Endometrium (tissue), 2 donors: ENCODE results near the gene BICC1.
A peak's percentile ranks its signal among the peaks of the same experiment; 100 is the strongest.

Experiments used
- FAIRE-seq: peaks from 2 replicates; lab custom pipeline; 2012; peaks lifted over from hg19 to GRCh38; lab: Jason Lieb, UNC
- donor health status: control.
- donor health status: control.

Gene BICC1

DNA sequence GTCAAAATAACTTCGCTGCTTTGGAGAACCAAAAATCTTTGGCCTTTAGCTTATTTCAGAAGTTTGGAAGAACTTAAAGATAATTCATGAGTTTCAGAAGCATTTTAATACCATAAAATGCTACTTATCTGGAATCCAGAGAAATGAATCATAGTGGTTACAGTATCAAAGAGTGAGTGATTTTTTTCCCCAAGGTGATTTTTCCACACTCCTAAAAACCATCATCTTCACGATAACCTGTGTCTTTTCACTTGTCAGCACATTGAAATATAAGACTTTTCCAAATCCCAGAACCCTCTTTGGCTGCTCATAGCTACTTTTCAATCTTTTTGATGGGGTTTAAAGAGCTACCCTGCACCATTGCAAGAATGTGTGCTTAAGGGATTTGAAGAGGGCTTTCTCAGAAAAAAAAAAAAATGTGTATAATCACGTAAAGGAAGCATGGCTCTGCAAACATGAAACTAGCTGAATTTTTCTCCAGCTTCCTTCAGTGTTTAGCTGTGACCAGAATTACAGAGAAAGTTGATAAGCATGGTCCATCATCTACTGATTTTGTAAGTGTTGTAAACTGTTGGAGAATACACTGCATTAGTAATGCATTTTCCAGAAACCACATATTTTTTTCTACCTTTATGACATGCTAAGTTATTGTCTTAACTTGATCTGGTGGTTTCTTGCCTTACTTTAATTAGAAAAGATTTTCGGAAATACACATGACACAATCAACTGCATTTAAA, 134.9 kb downstream of the BICC1 start:
- FAIRE-seq: no peak

DNA sequence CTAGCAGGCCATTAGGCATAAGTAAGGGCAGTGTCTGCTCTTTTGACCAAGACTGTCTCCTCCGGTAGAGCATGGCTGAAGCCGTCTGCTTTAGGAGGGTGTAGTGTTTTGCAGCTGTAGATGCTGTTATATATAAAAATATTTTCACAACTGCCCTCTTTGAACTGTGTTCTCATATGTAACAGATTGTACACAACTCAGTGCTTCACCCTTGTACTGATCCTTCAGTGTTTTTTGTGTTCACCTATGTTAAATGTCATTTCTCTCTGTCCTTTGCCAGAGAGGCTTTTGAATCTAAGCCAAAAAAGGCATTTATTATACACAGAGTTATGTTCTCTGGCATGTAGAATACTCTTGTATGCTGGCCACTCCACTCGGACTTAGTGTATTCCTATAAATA, 135.5 kb downstream of the BICC1 start:
- FAIRE-seq: no peak

DNA sequence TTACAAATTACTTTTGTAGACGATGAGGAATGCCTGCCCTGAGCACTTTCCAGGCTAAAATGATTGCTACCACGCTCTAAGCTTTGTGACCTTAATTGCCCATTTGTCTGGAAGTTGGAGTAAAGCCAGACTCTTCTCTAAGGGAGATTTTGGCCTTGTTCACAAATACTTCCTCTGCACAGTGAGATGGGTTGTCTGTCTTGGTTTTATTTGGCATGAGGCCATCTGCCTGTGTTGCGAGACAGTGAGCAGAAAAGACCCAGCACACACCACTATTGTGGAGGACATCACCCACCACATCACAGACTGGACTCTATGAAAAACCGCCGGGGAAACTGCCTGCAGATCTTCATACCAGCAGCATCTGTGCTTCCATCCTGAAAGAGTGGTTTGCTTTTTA, 138.4 kb downstream of the BICC1 start:
- no peak for FAIRE-seq

DNA sequence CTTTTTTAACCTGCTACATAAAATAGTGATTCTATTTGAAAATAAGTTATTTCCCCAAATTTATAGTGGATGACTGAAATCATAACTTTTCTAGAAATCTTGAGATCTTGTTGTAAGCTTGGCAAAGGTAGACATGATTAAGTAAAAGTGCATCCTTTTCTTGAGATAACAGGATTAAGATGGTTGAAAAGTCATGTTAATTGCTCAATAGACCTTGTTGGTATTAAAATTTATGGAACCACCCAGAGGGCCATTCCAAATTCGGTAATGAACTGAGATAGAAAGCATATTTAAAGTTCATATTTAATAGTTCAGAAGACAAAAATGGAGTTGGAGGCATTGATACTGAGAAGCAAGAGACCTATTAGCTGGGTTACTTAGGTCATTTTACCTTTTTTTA, 139.1 kb downstream of the BICC1 start:
- FAIRE-seq: no peak

DNA sequence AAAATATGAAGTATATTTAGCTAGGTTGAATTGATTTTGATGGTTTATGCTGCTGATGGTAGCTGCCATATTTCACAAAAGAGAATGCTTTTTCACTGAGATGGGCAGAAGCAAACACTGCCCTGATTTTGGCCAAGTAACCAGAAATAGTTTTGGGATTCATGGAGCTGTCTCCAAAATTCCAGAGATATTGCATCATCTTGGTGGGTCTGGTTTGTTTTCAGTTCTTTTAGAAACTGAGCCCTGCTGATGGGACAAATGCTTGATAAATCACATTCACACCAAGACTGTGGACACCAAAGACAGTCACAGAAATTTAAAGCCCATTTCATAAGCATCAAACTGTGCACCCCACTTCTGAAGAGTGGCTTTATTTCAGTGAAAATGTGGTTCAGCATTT, 140.5 kb downstream of the BICC1 start:
- no peak for FAIRE-seq

DNA sequence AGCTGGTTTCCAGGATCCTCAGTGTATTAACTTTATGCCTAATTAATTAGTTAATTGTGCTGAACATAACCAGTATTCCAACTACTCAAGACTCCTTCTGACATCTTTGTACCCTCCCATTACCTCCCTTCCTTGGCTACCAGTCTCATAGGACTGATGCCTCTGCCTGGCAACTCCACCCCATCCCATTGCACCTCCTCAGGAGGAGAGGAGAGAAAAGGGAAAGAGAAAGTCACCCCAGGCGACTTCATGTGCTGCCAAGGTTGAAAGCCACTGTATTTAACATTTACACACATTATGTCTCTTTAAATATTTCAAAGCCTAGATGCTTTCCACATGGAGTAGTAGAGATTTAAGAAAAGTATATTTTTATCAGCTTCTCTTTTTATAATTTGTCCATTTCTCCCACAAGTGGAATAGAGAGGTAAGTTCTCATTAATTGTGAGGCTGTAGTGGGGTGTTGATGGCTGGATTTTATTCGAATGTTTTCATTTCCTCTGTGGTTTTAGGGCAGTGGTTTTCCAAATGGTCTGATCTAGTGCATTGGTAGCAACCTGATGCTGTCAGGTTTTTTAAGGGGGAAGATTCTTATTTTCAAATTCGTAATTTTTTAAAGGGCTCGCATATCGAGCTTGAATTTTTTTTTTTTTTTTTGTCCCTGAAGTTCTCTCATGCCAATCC, 148.0 kb downstream of the BICC1 start:
- FAIRE-seq: no peak

DNA sequence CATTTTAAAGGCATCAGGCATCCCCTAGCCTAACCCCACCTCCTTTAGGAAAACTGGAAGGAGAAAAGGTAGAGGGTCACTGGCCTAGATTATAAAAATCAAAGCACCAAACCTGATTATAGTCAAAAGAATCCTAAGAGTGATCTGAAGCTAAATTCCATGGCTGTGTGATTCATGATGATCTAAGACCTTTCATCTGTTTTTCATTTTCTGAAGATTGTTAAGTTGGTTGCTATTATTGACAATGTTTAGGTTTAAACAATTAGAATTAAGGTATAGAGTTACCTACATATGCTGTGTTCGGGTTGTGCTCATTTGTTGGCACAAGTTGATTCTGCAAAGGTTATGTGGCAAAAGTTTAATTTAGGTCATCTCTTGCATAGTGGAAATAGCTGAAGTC, 148.7 kb downstream of the BICC1 start:
- no peak for FAIRE-seq

DNA sequence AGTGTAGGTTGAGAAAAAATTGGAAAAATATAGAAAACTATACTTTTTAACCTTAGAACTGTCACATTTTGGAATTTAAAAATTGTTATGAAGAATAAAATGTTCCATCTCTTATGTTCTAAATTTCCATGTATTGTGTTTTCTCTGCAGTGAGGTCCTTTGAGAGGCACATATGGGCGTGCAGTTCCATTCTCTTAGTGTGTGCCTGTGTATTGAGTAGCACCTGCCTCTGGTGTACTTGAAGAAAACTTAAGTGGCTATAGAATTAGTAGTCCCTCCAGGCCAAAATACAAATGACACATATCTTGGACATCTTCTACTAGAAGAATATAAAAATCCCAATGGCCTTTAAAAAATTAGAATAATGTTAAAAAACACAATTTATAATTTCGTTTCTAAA, 149.2 kb downstream of the BICC1 start:
- FAIRE-seq: no peak

DNA sequence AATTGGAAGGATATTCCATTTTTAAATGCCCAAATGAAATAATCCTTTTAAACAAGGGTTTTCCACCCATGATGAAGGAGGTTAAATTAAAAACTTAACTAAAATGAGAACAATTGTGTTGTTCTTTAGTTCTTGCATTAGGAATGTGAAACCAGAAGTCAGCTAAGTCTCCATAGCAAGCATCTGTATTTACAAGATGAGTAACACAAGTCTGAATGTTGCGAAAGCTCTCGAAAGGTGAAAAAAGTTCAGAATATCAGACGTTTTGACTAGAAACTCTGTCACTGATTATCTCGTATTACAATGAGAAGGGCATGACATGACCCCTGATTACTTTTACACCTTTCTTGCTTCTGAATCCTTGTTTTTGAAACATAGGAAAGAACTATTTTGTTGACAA, 149.6 kb downstream of the BICC1 start:
- FAIRE-seq: peak; percentile 55

DNA sequence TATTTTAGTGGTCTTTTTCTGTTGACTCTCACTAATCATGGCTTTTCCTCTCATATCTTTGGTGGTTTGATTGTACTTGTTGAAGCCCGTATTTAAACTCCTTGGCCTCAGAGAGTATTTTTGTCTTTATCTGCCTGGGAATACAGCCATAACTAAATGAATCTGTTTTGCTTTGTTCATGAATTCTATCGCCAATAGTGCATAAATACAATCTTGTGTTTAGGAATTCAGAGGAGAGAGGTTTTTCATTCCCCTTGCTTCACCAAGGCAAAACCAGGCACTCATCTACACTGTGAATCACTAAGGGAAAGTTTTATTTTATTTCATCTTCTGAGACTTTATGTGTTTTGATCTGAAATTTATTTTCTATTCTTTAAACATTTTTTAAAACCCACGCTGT, 152.7 kb downstream of the BICC1 start:
- no peak for FAIRE-seq

DNA sequence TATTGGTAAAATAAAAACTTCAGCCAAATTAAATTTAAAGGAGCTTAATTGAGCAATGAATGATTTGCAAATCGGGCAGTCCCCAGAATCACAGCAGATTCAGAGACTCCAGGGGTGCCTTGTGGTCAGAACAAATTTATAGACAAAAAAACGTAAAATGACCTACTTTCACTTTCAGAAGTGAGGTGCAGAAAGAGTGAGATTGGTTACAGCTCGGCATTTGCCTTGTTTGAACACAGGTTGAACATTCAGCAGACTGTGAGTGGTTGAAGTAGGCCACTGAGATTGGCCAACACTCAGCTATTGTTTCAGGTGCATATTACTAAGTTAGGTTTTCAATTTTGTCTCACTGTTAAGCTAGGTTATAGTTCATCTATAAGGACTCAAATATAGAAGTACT, 153.4 kb downstream of the BICC1 start:
- peak; percentile 33 for FAIRE-seq

DNA sequence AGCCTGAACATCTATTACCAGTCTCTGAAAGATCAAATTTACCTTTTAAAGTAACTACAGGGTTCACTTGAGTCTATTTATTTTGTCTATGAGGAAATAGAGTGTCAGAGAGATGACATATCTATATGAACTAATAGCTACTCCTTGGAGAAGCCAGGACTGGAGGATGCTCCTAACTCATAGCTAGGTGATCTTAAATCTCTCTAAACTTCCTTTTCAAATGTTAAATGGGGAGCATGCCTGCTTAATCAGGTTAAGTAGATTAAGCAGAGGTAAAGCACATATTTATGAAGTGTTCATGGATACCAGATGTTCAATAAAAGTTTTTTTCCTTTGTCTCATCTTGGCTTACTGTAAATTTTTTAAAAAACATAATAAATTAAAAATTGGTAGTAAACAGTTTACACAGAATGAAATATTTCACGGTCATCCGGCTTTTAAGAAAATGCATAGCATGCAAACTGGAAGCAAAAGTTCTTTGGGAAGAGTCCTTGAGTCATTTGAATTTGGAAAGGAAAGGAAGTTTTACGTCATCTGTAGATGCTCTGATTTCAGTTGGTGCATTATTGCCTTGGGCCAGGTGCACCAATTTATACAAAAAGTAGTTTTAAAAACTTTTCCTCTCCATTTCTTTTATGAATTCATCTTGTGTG, 155.1 kb downstream of the BICC1 start:
- peak; percentile 68 for FAIRE-seq

DNA sequence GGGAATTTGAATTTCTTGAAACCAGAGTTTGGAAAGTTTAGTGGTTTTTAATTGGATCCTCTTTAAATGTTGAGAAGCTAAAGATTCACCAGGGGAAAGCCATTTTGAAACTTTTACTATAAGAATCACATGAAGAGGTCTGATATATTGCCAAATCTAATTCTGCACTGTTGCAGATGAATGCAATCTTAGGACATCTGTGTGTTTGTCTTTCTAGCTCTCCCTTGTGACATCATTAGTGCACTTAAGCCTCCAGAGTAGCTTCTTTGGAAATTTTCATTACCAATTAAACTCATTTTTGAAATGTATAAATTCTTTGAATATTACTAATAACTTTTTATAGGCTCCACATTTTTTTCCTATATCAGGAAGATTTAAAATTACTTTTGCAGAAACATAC, 160.2 kb downstream of the BICC1 start:
- no peak for FAIRE-seq

DNA sequence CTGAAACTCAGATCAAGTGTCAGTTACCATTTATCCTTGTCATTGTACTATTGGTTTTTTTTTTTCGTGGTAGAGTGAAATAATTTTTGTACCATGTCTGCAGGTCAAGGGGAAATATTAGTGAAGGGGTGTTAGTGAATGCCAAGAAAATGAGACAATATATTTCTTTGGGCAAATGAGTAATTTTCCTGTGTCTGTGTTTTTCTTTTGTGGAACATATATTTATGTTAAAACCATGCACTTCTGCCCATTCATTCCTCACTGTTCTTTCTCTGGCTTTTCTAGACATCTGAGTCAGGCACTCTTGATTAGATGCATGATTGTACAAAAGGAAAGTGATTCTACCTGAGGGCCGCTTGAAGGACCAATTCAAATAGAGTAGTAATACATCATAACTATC, 161.6 kb downstream of the BICC1 start:
- no peak for FAIRE-seq

DNA sequence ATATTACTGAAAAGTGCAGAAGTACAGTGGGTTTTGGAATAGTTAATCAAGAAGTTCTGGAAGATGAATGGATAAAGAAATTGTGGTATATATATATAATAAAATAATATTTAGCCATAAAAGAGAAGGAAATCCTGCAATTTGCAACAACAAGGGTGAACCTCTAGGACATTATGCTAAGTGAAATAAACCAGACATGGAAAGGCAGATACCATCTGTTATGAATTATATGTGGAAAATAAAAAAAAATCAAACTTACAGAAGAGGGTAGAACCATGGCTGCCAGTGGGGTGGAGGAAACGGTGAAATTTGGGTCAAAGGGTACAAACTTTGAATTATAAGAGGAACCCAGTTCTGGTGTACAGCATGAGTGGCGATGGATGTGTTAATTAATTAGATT, 162.6 kb downstream of the BICC1 start:
- no peak for FAIRE-seq

DNA sequence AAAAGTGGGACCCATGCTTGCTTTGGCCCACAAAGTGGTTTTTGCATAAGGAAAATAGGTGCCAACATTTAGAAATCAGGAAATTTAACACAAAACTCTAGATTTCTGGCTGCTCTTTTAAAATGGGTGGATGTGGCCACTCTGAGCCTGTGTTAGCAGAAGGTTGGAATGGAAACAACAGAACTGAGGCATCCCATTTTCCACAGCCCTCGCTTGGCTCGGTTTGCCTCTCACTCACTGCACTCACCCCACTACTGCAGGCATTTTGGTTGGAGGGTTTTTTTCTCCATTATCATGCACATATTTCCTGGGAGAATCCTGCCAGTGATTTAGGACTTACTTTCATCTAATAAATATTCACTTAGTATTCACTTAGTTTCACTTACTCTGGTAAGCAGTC, 178.9 kb downstream of the BICC1 start:
- no peak for FAIRE-seq

DNA sequence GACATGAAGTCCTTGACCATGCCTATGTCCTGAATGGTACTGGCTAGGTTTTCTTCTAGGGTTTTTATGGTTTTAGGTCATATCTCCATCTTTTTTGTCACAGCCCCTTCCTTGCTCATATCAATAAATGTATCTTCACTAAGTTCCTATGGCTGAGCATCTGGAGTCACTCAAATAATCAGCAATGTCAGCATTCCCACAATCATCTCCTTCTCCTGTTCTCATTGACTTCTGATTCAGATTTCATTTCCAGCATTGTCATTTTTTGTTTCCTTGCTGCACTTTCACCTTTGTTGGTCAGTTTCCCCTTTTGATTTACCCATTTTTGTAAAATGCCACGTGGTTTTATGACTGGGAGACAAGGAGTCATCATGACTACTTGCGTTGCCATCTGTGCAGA, 181.2 kb downstream of the BICC1 start:
- no peak for FAIRE-seq

DNA sequence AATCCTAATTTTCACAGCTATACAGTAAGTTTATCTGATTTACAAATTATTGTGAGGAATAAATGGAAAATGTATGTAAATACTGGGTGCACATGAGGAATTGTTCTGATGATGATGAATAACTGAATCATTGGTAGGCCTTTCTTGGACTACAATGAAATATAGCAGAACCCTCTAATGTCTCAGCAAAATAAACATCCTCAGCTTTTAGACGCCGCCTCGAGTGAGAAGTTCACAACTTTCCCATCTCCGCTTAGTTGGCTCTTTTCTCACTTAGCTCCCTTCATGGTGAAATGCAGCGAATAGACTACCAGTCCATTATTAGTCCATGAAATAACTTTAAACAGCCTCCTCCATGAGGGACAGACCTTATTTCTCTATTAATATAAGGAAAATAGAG, 182.3 kb downstream of the BICC1 start:
- no peak for FAIRE-seq

DNA sequence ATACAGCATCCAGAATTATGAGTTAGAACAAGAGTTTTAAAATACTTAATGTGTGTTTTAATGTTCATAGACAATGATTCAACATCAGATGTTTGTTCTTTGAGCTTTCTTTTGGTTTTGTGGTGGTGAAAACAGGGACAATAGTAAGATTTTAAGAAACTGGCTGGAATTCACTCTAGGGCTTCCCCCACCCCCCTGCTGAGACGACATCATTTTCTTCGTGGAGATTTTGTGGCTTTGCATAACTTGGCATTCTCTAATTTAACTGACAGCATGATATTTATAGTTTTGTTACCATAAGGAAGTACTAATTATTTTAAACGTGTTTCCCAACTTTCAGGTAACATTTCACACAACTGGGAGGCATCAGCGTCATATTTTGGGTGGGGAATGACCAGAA, 184.1 kb downstream of the BICC1 start:
- FAIRE-seq: no peak

DNA sequence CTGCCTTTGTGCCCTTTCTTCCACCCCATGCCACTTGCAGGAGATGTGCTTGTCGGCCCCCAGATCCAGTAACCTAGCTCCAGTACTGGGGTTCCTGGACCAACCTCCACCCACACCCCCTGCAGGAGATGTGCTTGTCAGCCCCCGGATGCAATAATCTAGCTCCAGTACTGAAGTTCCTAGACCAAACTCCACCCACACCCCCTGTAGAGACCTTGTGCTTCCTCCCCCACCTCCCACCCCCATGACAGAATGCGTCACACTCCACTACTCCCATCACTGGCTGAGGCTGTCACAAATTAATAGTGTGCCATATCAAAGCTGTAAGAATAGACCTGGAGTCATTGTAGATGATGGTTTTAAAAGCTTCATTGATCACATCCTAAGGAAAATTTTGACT, 185.0 kb downstream of the BICC1 start:
- FAIRE-seq: no peak

DNA sequence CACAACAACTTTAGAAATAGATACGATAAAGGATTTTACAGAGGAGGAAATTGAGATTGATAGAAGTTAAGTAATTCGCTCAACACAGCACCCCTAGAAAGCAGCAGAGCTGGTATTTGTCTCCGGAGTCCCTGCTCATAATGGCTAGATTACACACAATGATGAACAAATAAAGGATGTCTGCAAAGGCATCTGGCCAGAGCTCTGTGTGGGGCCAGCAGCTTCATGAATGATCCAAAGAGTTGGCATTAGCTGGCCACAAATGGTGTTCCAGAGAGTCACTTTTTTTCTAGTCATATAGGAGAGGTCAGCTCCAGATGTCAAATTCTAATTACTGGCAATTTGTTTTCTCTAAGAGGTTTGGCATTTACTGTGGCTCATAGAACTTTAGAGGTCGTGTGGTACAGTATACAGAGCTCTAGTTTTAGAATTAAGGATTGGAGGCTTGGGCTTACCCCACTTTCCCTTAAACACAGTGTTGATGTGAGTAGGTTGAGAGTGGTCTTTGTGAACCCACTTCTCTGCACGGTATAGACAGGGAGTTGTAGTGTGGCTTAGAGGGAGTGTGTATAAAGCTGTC, 186.2 kb downstream of the BICC1 start:
- FAIRE-seq: no peak

DNA sequence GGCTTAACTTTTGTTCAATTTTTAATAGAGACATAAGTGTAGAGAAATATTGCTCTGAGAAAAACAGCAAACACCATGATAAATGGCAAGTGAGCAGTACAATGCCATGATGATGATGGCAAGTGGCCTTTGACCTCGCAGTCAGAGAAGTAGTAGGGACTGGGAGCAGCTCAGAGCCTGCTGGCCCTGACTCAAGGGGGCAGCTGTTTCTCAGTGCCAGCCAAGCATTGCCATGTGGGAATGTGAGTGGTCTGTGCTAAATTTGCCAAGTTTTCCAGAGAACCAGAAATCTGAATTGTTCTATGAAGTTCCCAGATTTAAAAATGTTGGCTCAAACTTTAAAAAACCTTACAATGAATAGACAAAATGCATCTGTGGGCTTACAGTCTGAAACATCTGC, 187.9 kb downstream of the BICC1 start:
- no peak for FAIRE-seq

DNA sequence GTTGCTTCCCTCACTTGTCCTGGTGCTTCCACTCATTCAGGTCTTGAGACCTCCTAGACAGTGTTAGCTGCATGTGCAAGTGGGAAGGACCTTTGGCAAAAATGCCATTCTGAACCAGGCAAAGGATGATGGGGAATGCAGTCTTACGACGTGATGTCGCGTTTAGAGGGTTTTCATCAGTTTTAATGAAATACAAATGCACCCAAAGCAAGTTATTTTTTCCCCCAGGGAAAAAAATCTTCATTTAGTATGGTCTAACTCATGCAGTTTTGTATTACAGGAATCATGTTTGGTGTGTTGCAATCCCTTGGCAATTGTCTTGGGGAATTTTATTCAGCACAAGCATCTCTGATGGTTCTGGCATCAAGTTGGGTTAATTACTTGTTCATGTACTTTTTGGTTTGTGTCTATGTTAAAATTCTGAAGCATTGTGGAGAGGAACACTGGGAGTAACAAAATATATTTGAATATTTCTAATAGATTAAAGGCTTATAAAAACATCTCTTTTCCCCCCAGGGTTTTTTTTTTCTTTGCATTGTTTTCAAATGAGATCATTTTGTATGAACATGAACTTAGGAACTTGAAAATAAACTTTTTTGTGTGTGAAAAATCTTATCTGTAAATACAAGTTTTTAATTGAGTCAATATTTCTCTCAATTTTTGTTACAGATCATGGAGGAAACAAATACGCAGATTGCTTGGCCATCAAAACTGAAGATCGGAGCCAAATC, 188.9 kb downstream of the BICC1 start:
- FAIRE-seq: peak; percentile 53
